SK-N-SH (cell line): Measurements from ENCODE around the gene PTPN5. TPM values are rescaled to one million over a fixed set of nuclear protein-coding genes. Genes with fewer than 3 reads are reported as not detected.

Experiments
- CTCF ChIA-PET: fragments of 300-600, 350-600 bp; formaldehyde crosslinking; extraction: SDS; loops from one replicate; lab custom pipeline; 2021; lab: Yijun Ruan, JAX
- POLR2A ChIA-PET: fragments of 350-600 bp; sonication (Branson Sonifier 250); formaldehyde crosslinking; extraction: SDS; loops from one replicate; lab custom pipeline; 2020; ENCODE audit warnings: antibody characterized with exemption, inconsistent platforms; lab: Yijun Ruan, JAX
- DNase-seq: peaks from one replicate; pipeline ENCODE4 v3.0.0; 2012
- H2AFZ ChIP-seq: fragments of 200-600 bp; sonication (generic); 2 replicates; pipeline ENCODE4 v1.8.1; 2016; ENCODE audit warnings: antibody characterized with exemption, mild to moderate bottlenecking, low read depth
- H3F3A ChIP-seq: fragments of 200-600 bp; sonication (generic); replicated peaks from 2 replicates; pipeline ENCODE3; 2016; ENCODE audit warnings: antibody characterized with exemption, mild to moderate bottlenecking; ENCODE audit not compliant: insufficient read depth
- H3K27ac ChIP-seq, 2 experiments: fragments of 200-500 bp in 1 of 2; fragments of 200-600 bp in 1 of 2; sonication (Bioruptor generic) in 1 of 2; sonication (generic), shearing (Covaris generic) in 1 of 2; 2 replicates each; pipeline versions ENCODE4 v1.5.1 to v1.6.1; 2014 to 2016; ENCODE audit warnings: low read depth in 2 of 2, inconsistent platforms in 1 of 2, low read length in 1 of 2, mild to moderate bottlenecking in 1 of 2, mixed read lengths in 1 of 2
- H3K27me3 ChIP-seq: fragments of 200-600 bp; sonication (generic), shearing (Covaris generic); 2 replicates; pipeline ENCODE4 v1.6.1; 2016; ENCODE audit warnings: mixed run types; ENCODE audit not compliant: insufficient read depth
- H3K36me3 ChIP-seq, 2 experiments: fragments of 200-500 bp in 1 of 2; fragments of 200-600 bp in 1 of 2; sonication (Bioruptor generic) in 1 of 2; sonication (generic) in 1 of 2; replicated peaks in 1 of 2; 2 replicates each; pipeline versions ENCODE3 to v1.5.1; 2014 to 2016; ENCODE audit warnings: low read length in 1 of 2, mild to moderate bottlenecking in 1 of 2; ENCODE audit not compliant: insufficient read depth in 2 of 2, control insufficient read depth in 1 of 2
- H3K4me1 ChIP-seq, 2 experiments: fragments of 200-500 bp in 1 of 2; fragments of 200-600 bp in 1 of 2; sonication (Bioruptor generic) in 1 of 2; sonication (generic), shearing (Covaris generic) in 1 of 2; 2 replicates each; pipeline versions ENCODE4 v1.5.1 to v1.6.1; 2014 to 2016; ENCODE audit warnings: low read depth in 1 of 2, low read length in 1 of 2, mixed run types in 1 of 2; ENCODE audit not compliant: insufficient read depth in 2 of 2, control insufficient read depth in 1 of 2
- H3K4me2 ChIP-seq: fragments of 200-600 bp; sonication (generic), shearing (Covaris generic); 2 replicates; pipeline ENCODE4 v1.6.1; 2017; ENCODE audit warnings: mixed run types
- H3K4me3 ChIP-seq, 2 experiments: fragments of 200-500 bp in 1 of 2; fragments of 200-600 bp in 1 of 2; sonication (Bioruptor generic) in 1 of 2; sonication (generic), shearing (Covaris generic) in 1 of 2; 2 replicates each; pipeline versions ENCODE4 v1.5.1 to v1.8.1; 2014 to 2016; ENCODE audit warnings: low read depth in 2 of 2, inconsistent platforms in 1 of 2, low read length in 1 of 2, mild to moderate bottlenecking in 1 of 2, mixed read lengths in 1 of 2, moderate library complexity in 1 of 2
- H3K79me2 ChIP-seq: fragments of 200-600 bp; sonication (generic); 2 replicates; pipeline ENCODE4 v1.8.1; 2017; ENCODE audit warnings: mild to moderate bottlenecking; ENCODE audit not compliant: insufficient read depth
- H3K9ac ChIP-seq: fragments of 200-600 bp; sonication (generic); 2 replicates; pipeline ENCODE4 v1.6.1; 2017; ENCODE audit warnings: mixed run types
- H3K9me2 ChIP-seq: fragments of 200-600 bp; sonication (generic); 2 replicates; pipeline ENCODE4 v1.6.1; 2017; ENCODE audit warnings: mixed run types
- H3K9me3 ChIP-seq: fragments of 200-600 bp; sonication (generic); 2 replicates; pipeline ENCODE4 v1.6.1; 2017; ENCODE audit warnings: mixed run types, mild to moderate bottlenecking, moderate library complexity
- H4K20me1 ChIP-seq: fragments of 200-600 bp; sonication (generic); 2 replicates; pipeline ENCODE4 v1.6.1; 2017; ENCODE audit warnings: mild to moderate bottlenecking, mixed run types; ENCODE audit not compliant: insufficient read depth
- FOXJ3 ChIP-seq: sonication (generic); formaldehyde crosslinking; IDR thresholded peaks from 2 replicates; pipeline ENCODE4 v1.5.1; 2020; ENCODE audit warnings: mild to moderate bottlenecking, missing genetic modification reagents
- GATA2 ChIP-seq: sonication (generic); formaldehyde crosslinking; IDR thresholded peaks from 2 replicates; pipeline ENCODE4 v1.5.0; 2020; ENCODE audit warnings: mild to moderate bottlenecking, missing genetic modification reagents
- IRF3 ChIP-seq: fragments of 150-350 bp; IDR thresholded peaks from 2 replicates; pipeline ENCODE4 v1.6.1; 2016; ENCODE audit warnings: mild to moderate bottlenecking, low read depth, low read length
- JUND ChIP-seq: IDR thresholded peaks from 2 replicates; pipeline ENCODE4 v1.4.0; 2012
- MEF2A ChIP-seq: IDR thresholded peaks from 2 replicates; pipeline ENCODE4 v1.4.0; 2012; ENCODE audit warnings: low read depth, borderline replicate concordance
- NFIC ChIP-seq: IDR thresholded peaks from 2 replicates; pipeline ENCODE4 v1.4.0; 2012; ENCODE audit warnings: borderline replicate concordance
- NRF1 ChIP-seq: IDR thresholded peaks from 2 replicates; pipeline ENCODE4 v1.6.1; 2012; ENCODE audit warnings: low read depth, mild to moderate bottlenecking, low read length
- RAD21 ChIP-seq: IDR thresholded peaks from 2 replicates; pipeline ENCODE4 v1.6.1; 2012; ENCODE audit warnings: mild to moderate bottlenecking, low read length
- RCOR1 ChIP-seq: fragments of 150-350 bp; IDR thresholded peaks from 2 replicates; pipeline ENCODE4 v1.6.1; 2017; ENCODE audit warnings: antibody characterized with exemption, low read length
- REST ChIP-seq: IDR thresholded peaks from 2 replicates; pipeline ENCODE4 v1.6.1; 2012; ENCODE audit warnings: mild to moderate bottlenecking, low read depth, low read length, moderate library complexity
- RFX5 ChIP-seq: IDR thresholded peaks from 2 replicates; pipeline ENCODE4 v1.6.1; 2012; ENCODE audit warnings: mild to moderate bottlenecking, improper control_type of control experiment, low read length
- RXRA ChIP-seq: IDR thresholded peaks from 2 replicates; pipeline ENCODE4 v1.4.0; 2012; ENCODE audit warnings: low read depth, mild to moderate bottlenecking, borderline replicate concordance
- SIN3A ChIP-seq: IDR thresholded peaks from 2 replicates; pipeline ENCODE4 v1.6.1; 2012; ENCODE audit warnings: low read depth, mild to moderate bottlenecking, low read length, moderate library complexity, borderline replicate concordance
- TCF12 ChIP-seq: IDR thresholded peaks from 2 replicates; pipeline ENCODE4 v1.4.0; 2012
- USF1 ChIP-seq: IDR thresholded peaks from 2 replicates; pipeline ENCODE4 v1.4.0; 2012; ENCODE audit warnings: low read depth, borderline replicate concordance
- YY1 ChIP-seq: IDR thresholded peaks from 2 replicates; pipeline ENCODE4 v1.4.0; 2012; ENCODE audit warnings: low read depth, mild to moderate bottlenecking
- WGBS: methylation state at CpG from one replicate; pipeline ENCODE4 v1.1.6; 2017; ENCODE audit warnings: low lambda C conversion rate; 5-methylcytosine and 5-hydroxymethylcytosine counted together
- polyA plus RNA-seq, 3 experiments: library from polyadenylated mRNA; depleted of rRNA; stranded (reverse); fragments of >200 nt; gene quantifications; 2 replicates each; pipeline ENCODE4 v1.2.3, GENCODE V29; 2012
- TF ChIP-seq, protein P1 (sequence below): fragments of 200-600 bp; sonication (generic); IDR thresholded peaks from 2 replicates; pipeline ENCODE4 v1.6.1; 2017; ENCODE audit warnings: antibody characterized with exemption, mild to moderate bottlenecking, moderate library complexity

Gene PTPN5
- polyA plus RNA-seq, 1 of the 3 experiments (the other 2 are of a cell fraction): not detected

DNA sequence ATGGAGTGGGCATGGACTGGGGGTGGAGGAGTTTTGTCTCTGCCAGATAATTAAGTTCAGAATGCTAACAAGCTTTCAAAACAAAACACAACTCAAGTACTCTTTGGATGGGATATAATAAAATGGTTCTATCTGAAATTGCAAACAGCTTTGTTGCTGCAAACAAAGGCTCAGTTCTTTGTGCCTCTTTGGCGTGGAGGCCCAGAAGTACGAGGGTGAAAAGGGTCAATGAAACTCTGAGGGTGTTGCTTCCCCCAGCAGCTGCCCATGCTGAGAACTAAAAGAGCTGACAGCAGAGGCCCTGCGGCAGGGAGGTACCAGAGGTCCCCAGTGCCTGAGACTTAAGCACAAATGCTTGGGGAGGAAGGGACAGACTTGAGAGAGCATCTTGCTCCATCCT lies 39.1 kb downstream of the PTPN5 start:
- H3K9me3 ChIP-seq: no peaks in the 10 kb centered on the region
- H3K27ac ChIP-seq: no peak overlapping the region
- WGBS: 47% methylated on average over 3 of the region's 3 CpGs
- H3K79me2 ChIP-seq: no peaks in the 10 kb centered on the region
- POLR2A ChIA-PET: no interaction called here
- no peak for DNase-seq
- H3K4me3 ChIP-seq: no peak overlapping the region
- no peaks in the 10 kb centered on the region for H4K20me1 ChIP-seq
- CTCF ChIA-PET: interaction anchor here (1.0 to 1.4 kb wide), 2 partner anchors 12 to 21 kb away, joined by 3 to 4 read pairs; no protein-coding TSS in a partner anchor
- H3K36me3 ChIP-seq: no peaks in the 10 kb centered on the region
- no peak for TF ChIP-seq NRF1
- no peak for TF ChIP-seq USF1
- no peak for TF ChIP-seq RAD21
- no peak for TF ChIP-seq REST
- no peak for TF ChIP-seq MEF2A
- no peak for TF ChIP-seq TCF12
- TF ChIP-seq JUND: no peak
- TF ChIP-seq, protein P1, sequence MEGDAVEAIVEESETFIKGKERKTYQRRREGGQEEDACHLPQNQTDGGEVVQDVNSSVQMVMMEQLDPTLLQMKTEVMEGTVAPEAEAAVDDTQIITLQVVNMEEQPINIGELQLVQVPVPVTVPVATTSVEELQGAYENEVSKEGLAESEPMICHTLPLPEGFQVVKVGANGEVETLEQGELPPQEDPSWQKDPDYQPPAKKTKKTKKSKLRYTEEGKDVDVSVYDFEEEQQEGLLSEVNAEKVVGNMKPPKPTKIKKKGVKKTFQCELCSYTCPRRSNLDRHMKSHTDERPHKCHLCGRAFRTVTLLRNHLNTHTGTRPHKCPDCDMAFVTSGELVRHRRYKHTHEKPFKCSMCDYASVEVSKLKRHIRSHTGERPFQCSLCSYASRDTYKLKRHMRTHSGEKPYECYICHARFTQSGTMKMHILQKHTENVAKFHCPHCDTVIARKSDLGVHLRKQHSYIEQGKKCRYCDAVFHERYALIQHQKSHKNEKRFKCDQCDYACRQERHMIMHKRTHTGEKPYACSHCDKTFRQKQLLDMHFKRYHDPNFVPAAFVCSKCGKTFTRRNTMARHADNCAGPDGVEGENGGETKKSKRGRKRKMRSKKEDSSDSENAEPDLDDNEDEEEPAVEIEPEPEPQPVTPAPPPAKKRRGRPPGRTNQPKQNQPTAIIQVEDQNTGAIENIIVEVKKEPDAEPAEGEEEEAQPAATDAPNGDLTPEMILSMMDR: no peak
- TF ChIP-seq GATA2 (CRISPR knock-in tag): no peak
- TF ChIP-seq RFX5: no peak
- no peak for TF ChIP-seq RXRA
- TF ChIP-seq SIN3A: no peak
- H3F3A ChIP-seq: no peaks in the 10 kb centered on the region
- peaks cover 5 to 9% of the 10 kb centered on the region in 2 experiments; a peak in 1 of 4 replicates for H3K4me1 ChIP-seq
- no peak overlapping the region for H3K9ac ChIP-seq
- H3K27me3 ChIP-seq: no peaks in the 10 kb centered on the region
- H3K4me2 ChIP-seq: no peak overlapping the region
- H3K9me2 ChIP-seq: no peaks in the 10 kb centered on the region
- H2AFZ ChIP-seq: no peak overlapping the region

GRCh38 chr11:18750944-18751343 lies 40.7 kb downstream of the PTPN5 start:
- no peak overlapping the region for H2AFZ ChIP-seq
- ChIA-PET CTCF (interaction anchor here (0.8 kb wide), 1 partner anchor 13 kb away, joined by 3 read pairs; no protein-coding TSS in a partner anchor), POLR2A (no interaction called here)
- no peaks in the 10 kb centered on the region for H4K20me1 ChIP-seq
- H3K9me3 ChIP-seq: no peaks in the 10 kb centered on the region
- H3F3A ChIP-seq: no peaks in the 10 kb centered on the region
- 78% methylated on average over 2 of the region's 3 CpGs for WGBS
- H3K27ac ChIP-seq: no peak overlapping the region
- H3K4me3 ChIP-seq: no peak overlapping the region
- H3K27me3 ChIP-seq: no peaks in the 10 kb centered on the region
- no peaks in the 10 kb centered on the region for H3K36me3 ChIP-seq
- no peak overlapping the region for H3K4me2 ChIP-seq
- H3K9ac ChIP-seq: no peak overlapping the region
- no peaks in the 10 kb centered on the region for H3K79me2 ChIP-seq
- no peak for DNase-seq
- H3K9me2 ChIP-seq: no peaks in the 10 kb centered on the region
- H3K4me1 ChIP-seq: peaks cover 5 to 9% of the 10 kb centered on the region in 2 experiments; a peak in 1 of 4 replicates
- no peak for TF ChIP-seq NRF1
- TF ChIP-seq NFIC: no peak
- TF ChIP-seq IRF3: no peak
- TF ChIP-seq YY1: no peak
- TF ChIP-seq RAD21: no peak
- no peak for TF ChIP-seq REST
- no peak for TF ChIP-seq RCOR1
- TF ChIP-seq FOXJ3 (CRISPR knock-in tag): no peak
